Measurements from ENCODE around the gene MORN1. TPM values are rescaled to one million over a fixed set of nuclear protein-coding genes. Genes with fewer than 3 reads are reported as not detected.
"Not testable (repeated sequence)": the region's sequence is repeated elsewhere in the genome, so short reads cannot be mapped to it uniquely, and the experiment has no call there.

MORN1 gene
- total and polyA plus RNA-seq, 12 donors, result 1.2 to 7.6 (median 5.2) TPM

DNA sequence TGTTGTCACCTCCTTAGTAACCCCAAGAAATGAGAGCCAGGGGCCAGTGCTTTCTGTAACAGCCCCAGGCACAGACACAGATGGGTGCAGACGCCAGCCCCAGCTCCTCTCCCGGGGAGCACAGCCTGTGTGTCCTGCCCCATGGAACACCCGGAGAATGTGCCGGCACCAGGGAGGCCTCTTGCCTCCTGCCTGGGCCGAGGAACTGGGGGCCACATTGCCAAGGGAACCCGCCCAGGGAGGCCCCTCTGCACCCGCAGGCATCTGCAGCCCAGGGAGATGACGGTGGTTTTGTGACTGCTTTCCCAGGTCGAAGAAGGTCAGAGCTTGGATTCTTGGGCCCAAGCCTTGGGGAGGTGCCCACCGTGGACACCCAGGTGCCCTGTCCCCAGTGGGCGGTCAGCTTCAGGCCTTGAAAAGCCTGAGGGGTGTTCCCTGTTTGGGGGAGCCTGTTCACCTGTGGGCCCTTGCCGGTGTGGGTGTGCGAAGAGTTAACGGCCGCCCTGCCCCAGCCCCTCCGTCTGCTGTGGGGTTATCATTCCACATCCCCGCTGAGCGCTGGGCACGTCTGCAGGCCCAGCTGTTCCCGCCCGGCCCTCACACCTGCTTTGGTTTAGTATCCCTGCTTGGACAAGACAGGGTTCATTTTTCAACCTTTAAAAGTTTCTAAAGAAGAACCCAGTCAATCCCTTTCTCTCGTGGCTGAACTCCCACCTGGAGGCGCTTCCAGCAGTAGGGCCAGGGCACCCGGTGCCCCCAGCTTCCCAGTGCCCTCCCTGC, 62.5 kb downstream of the MORN1 start:
- H3K27ac ChIP-seq, result no peak overlapping the region
- H3K9me3 ChIP-seq, result peaks cover 0 to 3% (median 0%) of the 10 kb centered on the region in 11 donors
- WGBS, 2 donors, result 87 to 88% methylated on average over 24 of the region's 24 CpGs
- H3K36me3 ChIP-seq, result no peaks in the 10 kb centered on the region
- intact Hi-C loops (cut with DNase I), result loop anchor here in 2 of 10 donors (5.0 to 10.0 kb wide), 2 partner anchors 43 to 46 kb away; no protein-coding TSS in a partner anchor
- H3K27me3 ChIP-seq, result no peaks in the 10 kb centered on the region
- no peak overlapping the region for H3K4me3 ChIP-seq
- peaks cover 8 to 18% (median 10%) of the 10 kb centered on the region in 9 donors for H3K4me1 ChIP-seq
- ATAC-seq (no peak), DNase-seq (no peak)
- TF ChIP-seq, protein P1, sequence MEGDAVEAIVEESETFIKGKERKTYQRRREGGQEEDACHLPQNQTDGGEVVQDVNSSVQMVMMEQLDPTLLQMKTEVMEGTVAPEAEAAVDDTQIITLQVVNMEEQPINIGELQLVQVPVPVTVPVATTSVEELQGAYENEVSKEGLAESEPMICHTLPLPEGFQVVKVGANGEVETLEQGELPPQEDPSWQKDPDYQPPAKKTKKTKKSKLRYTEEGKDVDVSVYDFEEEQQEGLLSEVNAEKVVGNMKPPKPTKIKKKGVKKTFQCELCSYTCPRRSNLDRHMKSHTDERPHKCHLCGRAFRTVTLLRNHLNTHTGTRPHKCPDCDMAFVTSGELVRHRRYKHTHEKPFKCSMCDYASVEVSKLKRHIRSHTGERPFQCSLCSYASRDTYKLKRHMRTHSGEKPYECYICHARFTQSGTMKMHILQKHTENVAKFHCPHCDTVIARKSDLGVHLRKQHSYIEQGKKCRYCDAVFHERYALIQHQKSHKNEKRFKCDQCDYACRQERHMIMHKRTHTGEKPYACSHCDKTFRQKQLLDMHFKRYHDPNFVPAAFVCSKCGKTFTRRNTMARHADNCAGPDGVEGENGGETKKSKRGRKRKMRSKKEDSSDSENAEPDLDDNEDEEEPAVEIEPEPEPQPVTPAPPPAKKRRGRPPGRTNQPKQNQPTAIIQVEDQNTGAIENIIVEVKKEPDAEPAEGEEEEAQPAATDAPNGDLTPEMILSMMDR (IDR thresholded peaks at IDR 0.05), result no peak

DNA sequence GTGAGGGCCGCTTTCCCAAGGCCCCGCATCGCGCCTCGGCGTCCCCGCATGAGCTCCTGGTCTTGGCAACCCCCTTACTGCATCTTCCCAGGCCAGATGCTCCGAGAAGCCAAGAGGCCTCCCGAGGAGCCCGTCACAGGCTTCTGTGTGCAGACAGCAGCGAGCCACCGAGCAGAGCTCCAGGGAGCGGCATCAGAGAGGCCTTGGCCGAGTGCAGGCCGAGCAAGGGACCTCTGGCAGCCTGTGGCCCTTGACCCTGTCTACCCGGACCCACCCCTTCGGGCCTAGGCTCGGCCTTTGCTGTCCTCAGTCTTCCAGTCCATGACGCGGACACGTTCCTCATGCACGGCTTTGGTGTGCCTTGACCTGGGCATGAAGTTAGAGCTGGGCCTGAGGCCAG, 63.5 kb downstream of the MORN1 start:
- Histone ChIP-seq H3K27ac (no peak overlapping the region), H3K4me3 (no peak overlapping the region), H3K27me3 (peaks cover 0 to 2% (median 0%) of the 10 kb centered on the region in 7 donors), H3K4me1 (peaks cover 8 to 22% (median 10%) of the 10 kb centered on the region in 9 donors), H3K9me3 (peaks cover 0 to 3% (median 0%) of the 10 kb centered on the region in 11 donors), H3K36me3 (no peaks in the 10 kb centered on the region)
- intact Hi-C loops (cut with DNase I), result loop anchor here in 2 of 10 donors (5.0 to 10.0 kb wide), 2 partner anchors 44 to 47 kb away; no protein-coding TSS in a partner anchor
- TF ChIP-seq, protein P1 (IDR thresholded peaks at IDR 0.05), result no peak
- 92 to 94% methylated on average over 22 of the region's 22 CpGs for WGBS, 2 donors
- DNase-seq, result no peak
- ATAC-seq, result no peak

DNA sequence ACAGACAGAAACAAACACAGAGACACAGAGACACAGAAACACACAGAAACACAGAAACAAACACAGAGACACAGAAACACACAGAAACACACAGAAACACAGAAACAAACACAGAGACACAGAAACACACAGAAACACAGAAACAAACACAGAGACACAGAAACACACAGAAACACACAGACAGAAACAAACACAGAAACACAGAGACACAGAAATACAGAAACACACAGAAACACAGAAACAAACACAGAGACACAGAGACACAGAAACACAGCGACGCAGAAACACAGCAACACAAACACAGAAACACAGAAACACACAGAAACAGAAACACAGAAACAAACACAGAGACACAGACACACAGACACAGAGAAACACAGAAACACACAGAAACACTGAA, 64.2 kb downstream of the MORN1 start:
- ATAC-seq, H3K4me3 ChIP-seq, H3K9me3 ChIP-seq, H3K27ac ChIP-seq, DNase-seq, H3K27me3 ChIP-seq, H3K36me3 ChIP-seq: not testable (repeated sequence)
- H3K4me1 ChIP-seq, result peaks cover 12 to 29% (median 16%) of the 10 kb centered on the region in 9 donors
- intact Hi-C loops (cut with DNase I), result loop anchor here in 2 of 10 donors (5.0 to 10.0 kb wide), 2 partner anchors 45 to 48 kb away; no protein-coding TSS in a partner anchor
- 92 to 97% methylated on average over 2 of the region's 2 CpGs for WGBS, 2 donors

DNA sequence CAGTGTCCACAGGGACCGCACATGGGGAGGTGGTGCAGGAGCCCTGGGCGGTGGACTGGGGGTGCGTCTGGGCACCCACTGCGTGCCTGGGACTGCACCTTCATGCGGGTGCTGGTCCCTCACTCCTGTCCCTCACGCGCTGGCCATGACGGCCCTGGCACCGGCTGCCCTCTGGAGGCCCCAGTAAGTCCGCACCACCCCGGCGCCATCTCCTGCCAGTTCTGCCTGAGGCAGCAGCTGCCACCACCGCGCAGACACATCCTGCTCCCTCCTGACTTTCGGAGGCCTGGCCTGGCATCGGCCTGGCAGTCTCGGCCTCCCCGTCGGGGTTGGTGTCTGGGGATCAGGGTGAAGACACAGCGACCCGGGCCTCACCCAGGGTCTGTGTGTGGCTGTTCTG, 64.8 kb downstream of the MORN1 start:
- Histone ChIP-seq H3K9me3 (peaks cover 0 to 3% (median 0%) of the 10 kb centered on the region in 11 donors), H3K4me3 (no peak overlapping the region), H3K4me1 (peaks cover 18 to 35% (median 23%) of the 10 kb centered on the region in 9 donors), H3K36me3 (no peaks in the 10 kb centered on the region), H3K27ac (no peak overlapping the region), H3K27me3 (peaks cover 0 to 15% (median 0%) of the 10 kb centered on the region in 7 donors)
- intact Hi-C loops (cut with DNase I), result loop anchor here in 2 of 10 donors (5.0 to 10.0 kb wide), 2 partner anchors 46 to 48 kb away; no protein-coding TSS in a partner anchor
- WGBS, 2 donors, result 89% methylated on average over 21 of the region's 21 CpGs
- ATAC-seq (no peak), DNase-seq (no peak)
- TF ChIP-seq, protein P1 (IDR thresholded peaks at IDR 0.05), result no peak
